Effector CD4-positive, alpha-beta T cell (primary cell): Measurements from ENCODE around the gene RABGGTA.
A peak's percentile ranks its signal among the peaks of the same experiment; 100 is the strongest.
"Not testable (repeated sequence)": the region's sequence is repeated elsewhere in the genome, so short reads cannot be mapped to it uniquely, and the experiment has no call there.

Experiments used
- DNase-seq: peaks from one replicate; pipeline ENCODE4 v3.0.0-alpha.2; 2020

Gene RABGGTA

DNA sequence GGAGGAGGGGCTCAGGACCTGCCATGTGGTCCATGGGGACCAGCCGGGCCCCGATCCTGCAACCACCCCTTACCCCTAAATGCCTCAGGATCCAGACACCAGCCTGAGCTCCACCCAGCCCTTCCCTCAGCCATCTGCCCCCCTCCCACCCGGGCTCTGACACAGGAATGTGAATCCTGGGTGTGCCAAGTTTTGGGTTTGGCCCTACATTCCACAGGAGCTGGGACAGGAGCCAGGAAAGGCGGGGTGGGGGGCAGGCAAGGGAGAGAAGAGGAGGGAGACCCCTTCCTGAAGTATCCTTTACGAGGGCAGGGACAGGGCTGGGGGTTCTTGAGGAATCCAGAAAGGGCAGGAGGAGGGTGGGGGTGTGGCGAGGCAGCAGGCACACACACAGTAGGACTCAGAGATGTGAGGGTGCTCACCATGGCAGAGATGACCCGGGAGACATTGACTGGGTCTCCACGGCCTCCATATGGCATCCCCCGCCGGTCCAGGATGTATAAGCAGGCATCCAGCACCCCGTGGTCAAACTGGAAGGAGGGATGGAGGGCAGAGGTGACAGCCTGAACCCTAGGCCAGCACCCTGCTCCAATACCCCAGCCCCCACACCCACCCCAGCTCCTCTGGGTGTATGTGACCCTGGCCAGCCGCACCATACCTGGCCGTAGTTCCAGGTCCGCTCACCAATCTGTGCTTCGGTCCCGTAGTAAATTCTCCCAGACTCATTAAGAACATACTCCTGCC, 11.9 kb downstream of the RABGGTA start:
- DNase-seq: no peak

DNA sequence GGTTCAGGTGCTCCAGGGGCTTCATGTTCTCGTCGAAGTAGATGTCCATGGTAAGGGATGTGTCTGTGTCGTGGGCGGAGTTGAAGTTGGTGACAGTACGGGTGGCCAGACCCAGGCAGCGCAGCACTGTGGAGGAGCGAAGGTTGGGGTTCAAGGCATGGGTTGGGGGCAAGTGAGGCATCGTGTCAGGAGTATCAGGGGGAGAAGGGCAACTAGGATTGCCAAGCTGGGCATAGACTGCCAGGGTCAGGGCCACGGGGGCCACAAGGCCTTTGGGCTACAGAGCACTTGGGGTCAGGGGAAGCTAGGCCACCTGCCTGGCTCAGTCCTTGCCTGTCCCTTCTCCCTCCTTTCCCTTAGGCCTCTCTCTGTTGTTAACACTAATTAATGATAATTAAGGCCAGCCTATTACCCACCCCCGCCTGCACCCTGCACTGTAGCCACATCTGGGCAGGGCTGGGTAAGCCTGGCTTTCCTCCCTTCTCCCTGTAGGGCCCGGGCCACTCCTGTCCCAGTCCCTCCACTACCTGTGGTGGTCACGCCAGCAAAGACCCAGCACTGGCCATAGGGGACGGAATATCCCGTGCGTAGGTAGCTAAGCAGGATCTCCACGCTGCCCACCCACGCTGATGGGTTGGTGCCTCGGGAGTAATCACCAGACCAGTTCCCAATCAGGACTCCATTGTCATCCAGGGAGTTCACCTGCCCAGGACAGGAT, 12.7 kb downstream of the RABGGTA start:
- DNase-seq: no peak

- no peak for DNase-seq
Observed at GRCh38 chr14:24258119-24258518, 13.3 kb downstream of the RABGGTA start.

GRCh38 chr14:24256960-24257359, 14.4 kb downstream of the RABGGTA start:
- DNase-seq: no peak

- no peak for DNase-seq
Observed at GRCh38 chr14:24255931-24256711, 15.3 kb downstream of the RABGGTA start.

DNA sequence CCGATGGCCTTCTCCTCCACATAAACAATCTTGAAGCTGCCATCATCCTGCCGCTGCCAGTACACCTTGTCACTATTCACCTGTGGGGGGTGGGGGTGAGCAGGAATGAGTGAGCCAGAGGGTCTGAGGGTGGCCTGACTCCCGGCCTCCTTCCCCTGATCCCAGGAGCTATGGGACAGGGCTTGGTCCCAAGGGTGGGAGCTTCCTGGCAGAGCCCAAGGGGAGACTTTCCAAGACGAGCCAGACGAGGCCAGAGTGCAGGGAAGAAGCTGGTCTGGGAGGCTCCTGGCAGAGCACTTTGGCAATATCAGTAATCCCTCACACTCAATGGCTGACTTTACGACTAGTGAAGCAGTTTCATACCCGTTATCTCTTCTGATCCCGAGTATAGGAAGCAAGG, 16.0 kb downstream of the RABGGTA start:
- DNase-seq: no peak

DNA sequence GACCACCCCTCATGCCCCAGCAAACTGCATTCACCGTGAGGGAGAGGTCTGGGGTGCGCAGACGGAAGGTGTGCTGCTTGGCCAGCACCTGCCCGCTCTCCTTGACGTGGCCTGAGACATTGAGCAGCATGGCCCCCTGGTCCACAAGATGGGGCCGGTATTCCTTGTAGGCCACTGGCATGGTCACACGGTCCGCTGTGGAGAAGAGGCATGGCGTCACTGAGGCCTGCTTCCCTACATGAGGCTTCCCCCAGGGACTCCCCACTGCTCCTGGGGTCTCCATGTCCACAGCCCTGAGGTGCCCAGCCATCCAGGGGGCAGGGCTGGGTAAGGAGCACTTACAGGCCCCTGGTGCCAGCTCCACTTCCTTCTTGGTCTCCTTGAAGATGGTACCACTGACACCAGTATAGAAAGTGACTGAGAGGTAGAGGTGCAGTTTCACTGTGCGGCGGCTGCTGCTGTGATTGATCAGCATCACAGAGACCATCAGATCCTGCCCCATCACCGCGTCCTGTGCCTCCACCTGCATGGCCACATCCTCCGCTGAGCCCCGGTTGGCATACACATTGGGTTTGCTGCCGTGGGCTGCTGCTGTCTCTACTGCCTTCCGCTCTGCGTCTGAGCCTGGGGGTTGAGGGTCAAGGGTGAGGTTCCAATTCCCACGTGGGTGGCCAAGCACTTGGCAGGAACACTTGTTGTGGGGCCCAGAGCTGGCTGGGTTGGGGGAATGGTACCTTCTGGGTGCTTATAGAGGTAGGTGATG, 16.6 kb downstream of the RABGGTA start:
- no peak for DNase-seq

- DNase-seq: no peak
Observed at GRCh38 chr14:24253936-24254335, 17.5 kb downstream of the RABGGTA start.

- no peak for DNase-seq
Observed at GRCh38 chr14:24252289-24253124, 18.9 kb downstream of the RABGGTA start.

- no peak for DNase-seq
Observed at GRCh38 chr14:24251880-24252288, 19.5 kb downstream of the RABGGTA start.

- no peak for DNase-seq
Observed at GRCh38 chr14:24250354-24250753, 21.0 kb downstream of the RABGGTA start.

- DNase-seq: no peak
Observed at GRCh38 chr14:24249230-24250021, 22.0 kb downstream of the RABGGTA start.

- no peak for DNase-seq
Observed at GRCh38 chr14:24247422-24247821, 24.0 kb downstream of the RABGGTA start.

DNA sequence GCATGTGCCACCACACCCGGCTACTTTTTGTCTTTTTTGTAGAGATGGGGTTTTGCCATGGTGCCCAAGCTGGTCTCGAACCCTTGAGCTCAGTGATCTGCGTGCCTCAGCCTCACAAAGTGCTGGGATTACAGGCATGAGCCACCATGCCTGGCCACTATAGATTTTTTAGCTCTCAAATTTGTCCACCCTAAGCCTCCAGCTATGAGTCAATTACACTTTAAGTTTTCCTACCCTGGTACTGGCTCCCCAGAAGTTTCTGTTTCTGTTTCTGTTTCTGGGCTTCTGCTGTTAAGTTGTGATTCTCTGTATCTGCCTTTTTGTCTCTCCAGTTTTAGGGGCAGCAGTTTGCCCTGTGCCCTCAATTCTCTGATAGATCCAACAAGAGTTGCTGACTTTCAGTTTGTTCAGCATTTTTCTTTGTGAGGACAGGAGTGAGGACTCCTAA, 24.6 kb downstream of the RABGGTA start:
- no peak for DNase-seq

DNA sequence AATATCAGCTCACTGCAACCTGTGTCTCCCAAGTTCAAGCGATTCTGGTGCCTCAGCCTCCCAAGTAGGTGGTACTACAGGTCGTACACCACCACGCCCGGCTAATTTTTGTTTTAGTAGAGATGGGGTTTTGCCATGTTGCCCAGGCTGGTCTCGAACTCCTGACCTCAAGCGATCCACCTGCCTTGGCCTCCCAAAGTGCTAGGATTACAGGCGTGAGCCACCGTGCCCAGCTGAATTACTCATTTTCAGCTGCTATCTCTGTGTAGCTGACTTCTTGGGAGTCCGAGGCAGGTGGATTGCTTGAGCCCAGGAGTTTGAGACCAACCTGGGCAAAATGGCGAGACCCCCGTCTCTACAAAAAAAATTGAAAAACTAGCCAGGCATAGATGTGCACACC, 26.0 kb downstream of the RABGGTA start:
- not testable (repeated sequence) for DNase-seq

DNA sequence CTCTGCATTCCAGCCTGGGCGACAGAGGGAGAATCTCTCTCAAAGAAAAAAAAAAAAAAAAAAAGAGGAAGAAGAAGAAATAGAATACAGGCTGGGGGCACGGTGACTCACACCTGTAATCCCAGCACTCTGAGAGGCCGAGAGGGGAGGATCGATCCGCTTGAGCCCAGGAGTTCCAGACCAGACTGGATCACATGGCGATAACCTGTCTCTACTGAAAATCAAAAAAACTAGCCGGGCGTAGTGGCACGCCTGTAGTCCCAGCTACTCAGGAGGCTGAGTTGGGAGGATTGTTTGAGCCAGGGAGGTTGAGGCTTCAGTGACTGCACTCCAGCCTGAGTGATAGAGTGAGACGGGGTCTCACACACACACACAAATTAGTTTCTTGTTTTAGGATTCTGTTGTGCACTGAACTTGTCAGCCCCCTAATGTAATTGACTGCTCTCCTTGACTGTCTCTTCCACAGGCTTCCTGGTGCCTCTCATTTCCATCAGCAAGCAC, 28.0 kb downstream of the RABGGTA start:
- DNase-seq: no peak

GRCh38 chr14:24241829-24242443, 29.5 kb downstream of the RABGGTA start:
- DNase-seq: peak; percentile 92

- no peak for DNase-seq
Observed at GRCh38 chr14:24240110-24240918, 31.1 kb downstream of the RABGGTA start.

DNA sequence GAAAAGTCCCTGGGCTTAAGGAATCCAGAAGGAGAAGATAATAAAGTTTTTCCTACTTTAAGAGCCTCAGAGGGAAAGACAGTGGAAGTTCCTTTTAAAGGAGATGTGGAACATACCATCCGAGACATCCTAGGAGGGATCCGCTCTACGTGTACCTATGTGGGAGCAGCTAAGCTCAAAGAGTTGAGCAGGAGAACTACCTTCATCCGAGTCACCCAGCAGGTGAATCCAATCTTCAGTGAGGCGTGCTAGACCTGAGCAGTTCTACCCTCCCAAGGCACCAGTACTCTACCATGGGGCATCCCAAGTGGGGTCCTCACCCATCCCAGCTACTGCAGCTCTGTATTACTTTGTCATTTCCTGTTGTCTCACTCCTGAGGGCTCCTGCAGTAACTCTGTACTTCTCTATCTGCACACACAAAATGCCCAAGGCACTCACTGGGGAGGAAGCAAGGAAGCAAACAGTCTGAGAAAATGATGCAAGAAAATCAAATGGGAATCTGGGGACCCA, 32.8 kb downstream of the RABGGTA start:
- DNase-seq: no peak
